Uterus (tissue), 4 donors: ENCODE measurements around the gene DLX6. TPM values are rescaled to one million over a fixed set of nuclear protein-coding genes. Genes with fewer than 3 reads are reported as not detected.

Experiments
- DNase-seq, 2 donors: peaks; one replicate each; pipeline ENCODE4 v3.0.0-alpha.2; 2019 to 2020
- H3K27ac ChIP-seq, 2 donors: fragments of 200-600 bp; sonication (generic); 1 replicate in 1 of 2; 2 replicates in 1 of 2; pipeline ENCODE4 v1.5.1; 2016 to 2018
- H3K27me3 ChIP-seq, 2 donors: fragments of 200-600 bp; sonication (generic); one replicate each; pipeline ENCODE4 v1.5.1; 2018 to 2019; ENCODE audit warnings: control low read depth in 1 of 2
- H3K36me3 ChIP-seq, 2 donors: fragments of 200-600 bp; sonication (generic); one replicate each; pipeline ENCODE4 v1.5.1; 2019; ENCODE audit warnings: control low read depth in 1 of 2
- H3K4me1 ChIP-seq, 2 donors: fragments of 200-600 bp; sonication (generic); one replicate each; pipeline ENCODE4 v1.5.1; 2018 to 2019; ENCODE audit warnings: control low read depth in 1 of 2
- H3K4me3 ChIP-seq, 2 donors: fragments of 200-600 bp; sonication (generic); 1 replicate in 1 of 2; 2 replicates in 1 of 2; pipeline ENCODE4 v1.5.1; 2018 to 2019; ENCODE audit warnings: mild to moderate bottlenecking in 1 of 2
- H3K9me3 ChIP-seq, 2 donors: fragments of 200-600 bp; sonication (generic); one replicate each; pipeline ENCODE4 v1.5.1; 2019; ENCODE audit warnings: control low read depth in 1 of 2
- POLR2A ChIP-seq, 2 donors: fragments of 450-650 bp; IDR thresholded peaks; one replicate each; pipeline ENCODE4 v1.6.1; 2016; ENCODE audit warnings: antibody characterized with exemption in 2 of 2, mild to moderate bottlenecking in 1 of 2, moderate library complexity in 1 of 2
- intact Hi-C: fragments of 100-400 bp; cut with DNase I; formaldehyde crosslinking; loops from one replicate; pipeline ENCODE4 v1.15.1; 2023; ENCODE audit warnings: low total_unique reads
- total RNA-seq, 4 donors: library from RNA; depleted of rRNA in 3 of 4; stranded (reverse); fragments of >200 nt in 3 of 4; gene quantifications; one replicate each; pipeline versions ENCODE4 v1.1.0 to v1.2.4, GENCODE V29; 2014 to 2023
- TF ChIP-seq, protein P1 (sequence below), 4 experiments: fragments of 200-600 bp in 2 of 4; fragments of 450-650 bp in 2 of 4; sonication (generic) in 2 of 4; IDR thresholded peaks; one replicate each; pipeline ENCODE4 v1.5.1; 2016 to 2019; ENCODE audit warnings: antibody characterized with exemption in 4 of 4, mild to moderate bottlenecking in 2 of 4, moderate library complexity in 1 of 4
- donor health status: DM: yes; HTN: yes; CAD: no.

The DLX6 gene
- total RNA-seq, 4 donors from 2014 or later = 0.30 to 1.5 (median 0.77) TPM; not detected in 1

DNA sequence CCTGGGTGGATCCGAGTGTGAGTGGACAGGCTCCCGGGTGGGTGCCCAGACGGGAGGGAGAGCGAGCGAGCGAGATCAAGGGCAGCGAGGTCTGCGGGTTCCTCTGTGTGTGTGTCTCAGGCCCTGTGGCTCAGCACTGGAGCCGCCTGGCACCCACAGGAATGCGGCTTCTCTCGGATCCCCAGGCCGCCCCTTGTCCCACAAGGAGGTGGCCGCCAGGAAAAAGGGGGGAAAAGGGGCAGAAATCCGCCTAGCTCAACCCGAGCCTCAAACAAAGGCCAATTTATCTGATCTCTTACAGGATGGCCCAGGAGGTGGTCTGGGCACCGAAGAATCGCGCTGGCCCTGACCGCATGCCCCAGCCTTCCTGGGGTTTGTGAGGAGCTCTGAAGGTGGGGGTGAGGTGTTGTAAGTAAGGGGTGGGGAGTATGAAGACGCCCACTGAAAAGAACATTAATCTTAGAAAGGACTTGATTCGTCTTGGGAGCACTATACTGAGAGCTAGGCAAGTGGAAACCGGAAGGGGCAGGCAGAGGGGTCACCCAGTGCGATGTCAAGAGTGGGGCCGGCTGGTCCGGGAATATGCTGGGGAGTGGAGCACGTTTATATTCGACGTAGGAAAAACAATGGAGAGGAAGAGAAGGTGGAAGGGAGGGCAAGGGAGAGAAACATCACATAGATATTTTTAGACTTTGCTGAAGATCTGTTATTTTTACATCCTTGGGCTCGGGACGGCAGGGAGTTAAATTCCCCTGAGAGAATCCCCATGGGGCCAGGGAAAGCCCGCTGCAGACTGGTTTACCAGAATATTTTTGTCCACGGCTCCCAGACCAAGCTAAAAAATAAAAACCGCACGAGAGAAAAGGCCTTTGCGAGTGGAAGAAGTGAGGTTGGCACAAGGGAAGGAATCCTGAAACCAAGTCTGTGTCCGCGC is 12.1 kb downstream of the DLX6 start:
- no peak overlapping the region for H3K27ac ChIP-seq
- intact Hi-C loops = no loop called here
- no peaks in the 10 kb centered on the region for H3K36me3 ChIP-seq
- peaks cover 7 to 93% of the 10 kb centered on the region in 2 donors for H3K27me3 ChIP-seq
- peaks cover 0 to 15% of the 10 kb centered on the region in 2 donors for H3K4me1 ChIP-seq
- DNase-seq = no peak
- TF ChIP-seq POLR2A (IDR thresholded peaks at IDR 0.05) = no peak
- TF ChIP-seq, protein P1, sequence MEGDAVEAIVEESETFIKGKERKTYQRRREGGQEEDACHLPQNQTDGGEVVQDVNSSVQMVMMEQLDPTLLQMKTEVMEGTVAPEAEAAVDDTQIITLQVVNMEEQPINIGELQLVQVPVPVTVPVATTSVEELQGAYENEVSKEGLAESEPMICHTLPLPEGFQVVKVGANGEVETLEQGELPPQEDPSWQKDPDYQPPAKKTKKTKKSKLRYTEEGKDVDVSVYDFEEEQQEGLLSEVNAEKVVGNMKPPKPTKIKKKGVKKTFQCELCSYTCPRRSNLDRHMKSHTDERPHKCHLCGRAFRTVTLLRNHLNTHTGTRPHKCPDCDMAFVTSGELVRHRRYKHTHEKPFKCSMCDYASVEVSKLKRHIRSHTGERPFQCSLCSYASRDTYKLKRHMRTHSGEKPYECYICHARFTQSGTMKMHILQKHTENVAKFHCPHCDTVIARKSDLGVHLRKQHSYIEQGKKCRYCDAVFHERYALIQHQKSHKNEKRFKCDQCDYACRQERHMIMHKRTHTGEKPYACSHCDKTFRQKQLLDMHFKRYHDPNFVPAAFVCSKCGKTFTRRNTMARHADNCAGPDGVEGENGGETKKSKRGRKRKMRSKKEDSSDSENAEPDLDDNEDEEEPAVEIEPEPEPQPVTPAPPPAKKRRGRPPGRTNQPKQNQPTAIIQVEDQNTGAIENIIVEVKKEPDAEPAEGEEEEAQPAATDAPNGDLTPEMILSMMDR (IDR thresholded peaks at IDR 0.05) = no peak
- no peaks in the 10 kb centered on the region for H3K9me3 ChIP-seq
- H3K4me3 ChIP-seq = no peak overlapping the region

DNA sequence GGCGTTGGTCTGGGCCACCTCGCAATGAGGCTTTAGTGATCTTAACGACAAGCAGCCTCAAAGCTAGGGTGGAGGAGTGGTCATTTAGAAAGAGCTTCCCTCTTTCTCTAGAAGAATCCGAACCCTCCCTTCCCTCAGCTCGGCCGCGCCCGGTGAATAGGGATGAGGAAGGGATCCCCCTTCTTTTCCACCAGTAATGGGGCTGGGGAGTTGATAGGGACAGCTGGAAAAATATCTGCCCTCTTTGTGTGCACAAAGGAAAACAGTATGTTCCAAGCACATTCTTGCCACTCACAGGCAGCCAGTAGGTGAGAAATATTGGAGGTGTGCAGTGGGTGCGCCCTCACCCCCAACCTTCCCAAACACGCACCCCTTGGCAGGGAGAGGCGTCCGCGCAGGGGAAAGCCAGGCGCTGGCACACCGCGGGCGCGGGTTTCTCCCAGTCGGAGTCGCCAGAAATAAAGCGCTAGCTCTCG is 12.8 kb downstream of the DLX6 start:
- DNase-seq = no peak
- Histone ChIP-seq H3K27ac (no peak overlapping the region), H3K27me3 (peaks cover 7 to 92% of the 10 kb centered on the region in 2 donors), H3K36me3 (no peaks in the 10 kb centered on the region), H3K4me3 (no peak overlapping the region), H3K4me1 (peaks cover 0 to 15% of the 10 kb centered on the region in 2 donors), H3K9me3 (no peaks in the 10 kb centered on the region)
- intact Hi-C loops = no loop called here
- TF ChIP-seq, protein P1 (IDR thresholded peaks at IDR 0.05) = no peak
- TF ChIP-seq POLR2A (IDR thresholded peaks at IDR 0.05) = no peak

DNA sequence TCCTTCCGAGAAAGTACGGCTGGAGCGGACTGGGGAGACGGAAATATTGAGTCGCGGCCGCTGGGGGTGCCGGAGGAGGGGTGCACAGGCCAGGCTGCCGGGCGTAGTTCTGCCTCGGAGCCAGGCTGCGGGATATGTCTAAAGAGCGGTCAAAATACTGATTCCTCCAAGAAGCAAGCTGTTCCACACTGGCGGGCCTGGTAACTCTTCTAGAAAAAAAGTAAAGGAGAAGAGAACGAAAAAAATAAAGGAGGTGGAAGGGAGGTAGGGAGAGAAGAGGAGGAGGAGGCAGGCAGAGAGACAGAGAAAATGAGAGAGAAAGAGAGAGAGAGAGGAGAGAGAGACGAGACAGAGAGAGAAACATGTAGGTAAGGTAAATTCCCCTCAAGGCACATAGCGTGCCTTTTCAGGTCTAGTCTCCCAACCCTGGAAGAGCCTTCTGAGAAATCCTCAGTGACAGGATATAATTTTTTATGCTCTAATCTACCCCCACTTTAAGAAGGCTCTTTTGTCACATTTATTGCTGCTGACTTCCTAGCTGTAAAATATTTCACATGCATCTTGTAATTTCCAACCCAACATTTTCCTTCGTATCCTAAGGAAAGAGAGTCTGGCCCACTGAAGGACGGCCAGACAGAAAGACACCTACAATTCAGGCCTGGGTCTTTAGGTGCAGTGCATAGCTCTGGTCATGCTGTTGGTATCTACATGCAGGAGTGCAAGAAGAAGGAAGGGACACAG is 13.6 kb downstream of the DLX6 start:
- Histone ChIP-seq H3K36me3 (no peaks in the 10 kb centered on the region), H3K4me3 (no peak overlapping the region), H3K9me3 (no peaks in the 10 kb centered on the region), H3K27ac (no peak overlapping the region), H3K27me3 (peaks cover 7 to 92% of the 10 kb centered on the region in 2 donors), H3K4me1 (peaks cover 0 to 15% of the 10 kb centered on the region in 2 donors)
- DNase-seq = no peak
- intact Hi-C loops = no loop called here
- no peak for TF ChIP-seq POLR2A (IDR thresholded peaks at IDR 0.05)
- TF ChIP-seq, protein P1 (IDR thresholded peaks at IDR 0.05) = no peak

DNA sequence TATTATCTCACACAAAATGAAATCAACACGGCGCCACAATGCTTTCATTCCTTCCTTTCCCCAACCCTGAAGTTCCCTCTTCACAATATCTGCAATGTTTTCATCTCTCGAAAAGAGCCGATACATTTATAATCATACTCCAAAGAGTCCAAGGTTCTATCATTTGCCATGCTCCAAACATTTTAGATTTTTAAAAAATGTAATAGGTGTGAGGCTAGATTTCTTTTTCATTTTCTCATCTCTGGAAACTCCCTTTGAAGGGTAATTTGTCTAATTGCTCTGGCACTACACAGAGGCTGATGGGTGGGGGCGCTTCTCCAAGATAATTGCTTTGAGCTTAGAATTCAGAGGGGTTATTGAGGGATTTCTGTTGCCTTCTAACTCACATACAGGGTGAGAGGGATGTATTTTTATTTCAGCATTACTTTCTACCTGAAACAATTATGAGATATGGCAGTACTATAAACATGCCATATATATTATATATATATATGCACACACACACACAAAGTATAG is 14.4 kb downstream of the DLX6 start:
- H3K27me3 ChIP-seq = peaks cover 7 to 87% of the 10 kb centered on the region in 2 donors
- H3K27ac ChIP-seq = no peak overlapping the region
- no peak overlapping the region for H3K4me3 ChIP-seq
- TF ChIP-seq POLR2A (IDR thresholded peaks at IDR 0.05) = no peak
- TF ChIP-seq, protein P1 (IDR thresholded peaks at IDR 0.05) = no peak
- H3K9me3 ChIP-seq = no peaks in the 10 kb centered on the region
- H3K4me1 ChIP-seq = peaks cover 0 to 15% of the 10 kb centered on the region in 2 donors
- DNase-seq = no peak
- no peaks in the 10 kb centered on the region for H3K36me3 ChIP-seq
- intact Hi-C loops = no loop called here
